Fibroblast of skin of right biceps (primary cell): Measurements from ENCODE around the gene SPEM2.
A peak's percentile ranks its signal among the peaks of the same experiment; 100 is the strongest.

Experiments
- DNase-seq: peaks from one replicate; pipeline ENCODE4 v3.0.0-alpha.2; 2013

SPEM2 gene

DNA sequence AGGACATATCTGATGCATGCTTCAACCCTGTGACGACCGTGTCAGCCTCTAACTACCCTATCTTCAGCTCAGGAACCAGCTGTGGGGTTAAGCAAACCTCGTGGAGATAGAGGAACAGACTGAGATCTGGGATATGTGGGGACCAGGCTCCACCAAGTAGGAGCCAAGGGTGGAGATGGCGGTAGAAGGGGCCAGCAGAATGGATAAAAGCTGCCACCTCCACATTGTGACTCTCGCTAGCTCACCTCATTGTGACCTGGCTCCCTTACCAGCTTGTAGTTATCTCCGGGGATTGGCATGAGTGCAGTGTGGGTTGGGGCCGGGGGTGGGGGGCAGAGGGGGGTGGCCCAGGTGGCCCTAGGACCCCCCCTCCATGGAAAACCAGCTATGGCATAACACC, at the start of gene SPEM2:
SPEM2 (plus strand) TSS at position 301 of the 400 bp plus-strand sequence; CDS start at position 374, 73 bp downstream.
- no peak for DNase-seq

DNA sequence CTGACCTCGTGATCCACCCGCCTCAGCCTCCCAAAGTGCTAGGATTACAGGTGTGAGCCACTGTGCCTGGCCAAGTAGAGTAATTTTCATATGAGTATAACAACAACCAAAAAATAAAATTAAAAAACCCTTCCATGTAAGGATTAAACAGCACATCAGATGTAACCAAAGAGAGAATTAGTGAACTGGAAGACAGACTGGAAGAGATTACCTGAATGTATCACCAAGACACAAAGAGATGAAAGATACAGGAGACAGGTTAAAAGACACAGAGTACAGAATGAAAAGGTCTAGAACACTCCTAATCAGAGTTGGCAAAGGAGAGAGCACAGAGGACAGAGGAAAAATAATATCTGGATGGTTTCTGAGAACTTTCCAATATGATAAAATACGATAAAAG, 46.3 kb upstream of the SPEM2 start:
- DNase-seq, result no peak

DNA sequence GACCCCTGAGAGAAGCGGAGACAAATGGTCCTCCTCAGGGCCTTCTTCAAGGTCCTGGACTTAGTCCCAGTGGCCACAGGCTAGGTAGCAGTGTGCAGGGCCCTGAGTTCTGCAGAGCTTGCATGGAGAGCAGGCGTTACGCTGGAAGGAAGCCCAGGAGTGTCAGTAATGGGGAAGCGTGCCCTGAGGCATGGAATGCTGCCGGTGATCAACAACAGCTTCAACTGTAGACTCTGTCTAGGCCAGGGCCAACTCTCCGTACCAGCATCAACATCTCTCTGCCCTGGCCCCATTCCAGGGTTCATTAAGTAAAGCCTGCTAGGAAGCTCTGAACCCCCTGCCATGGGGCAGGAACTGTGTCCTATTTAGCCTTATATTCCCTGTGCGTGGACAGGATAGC, 45.1 kb upstream of the SPEM2 start:
- peak; percentile 27 for DNase-seq

DNA sequence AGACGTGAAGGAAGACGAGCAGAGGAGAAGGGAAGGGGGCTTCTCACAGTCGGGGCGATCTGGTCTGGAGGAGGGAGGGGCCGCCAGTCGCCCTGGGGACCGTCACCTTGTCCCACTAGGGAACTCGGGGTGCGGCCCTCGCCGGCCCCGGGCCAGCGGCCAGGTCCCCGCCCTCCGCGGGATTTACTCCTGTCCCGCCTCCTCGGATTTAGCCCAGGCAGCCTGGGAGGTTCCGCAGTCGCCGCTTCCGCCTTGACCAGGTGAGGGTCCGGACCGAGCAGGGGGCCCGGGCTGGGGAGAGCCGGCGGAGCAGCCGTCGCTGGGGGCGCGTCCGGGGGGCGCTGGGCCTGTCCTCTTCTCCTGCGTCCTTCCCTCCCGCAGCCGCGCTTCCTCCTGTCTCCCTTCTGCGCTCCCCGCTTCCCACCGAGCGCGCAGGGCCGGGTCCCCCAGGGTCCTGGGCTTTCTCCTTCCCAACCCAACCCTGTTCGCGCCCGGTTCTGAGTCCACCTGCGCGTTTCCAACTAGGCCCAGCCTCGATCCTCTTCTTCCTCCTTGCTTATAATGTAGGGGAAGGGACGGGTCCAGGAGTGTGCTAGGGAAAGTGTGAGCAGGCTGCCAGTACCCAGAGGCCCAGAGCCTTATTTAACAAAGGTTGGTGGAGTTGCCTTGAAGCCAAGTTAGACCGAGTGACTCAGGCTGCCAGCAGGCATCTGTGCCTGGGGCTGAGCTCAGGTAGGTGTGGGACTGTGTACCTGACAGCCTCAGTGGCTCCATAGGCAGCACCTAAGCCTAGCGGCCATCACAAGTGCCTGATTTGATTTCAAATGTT, 44.3 kb upstream of the SPEM2 start, which contains the start of gene TNK1:
TNK1 (plus strand) TSS at position 235 of the 829 bp plus-strand sequence. CDS start 1,838 bp downstream, outside the sequence.
- DNase-seq, result no peak

DNA sequence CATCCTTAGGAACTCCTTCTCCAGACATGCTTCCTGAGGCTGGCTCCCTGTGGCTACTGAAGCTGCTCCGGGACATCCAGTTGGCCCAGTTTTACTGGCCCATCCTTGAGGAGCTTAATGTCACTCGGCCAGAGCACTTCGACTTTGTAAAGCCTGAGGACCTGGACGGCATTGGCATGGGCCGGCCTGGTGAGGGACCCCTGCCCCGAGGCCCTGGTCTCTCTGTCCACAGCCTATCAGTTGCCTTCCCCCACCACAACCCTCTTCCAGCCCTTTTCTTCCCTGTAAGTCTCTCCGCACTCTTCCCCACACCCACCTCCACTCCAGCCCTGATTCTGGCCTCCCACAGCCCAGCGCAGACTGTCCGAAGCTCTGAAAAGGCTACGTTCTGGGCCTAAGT, 42.5 kb upstream of the SPEM2 start:
- DNase-seq, result no peak

DNA sequence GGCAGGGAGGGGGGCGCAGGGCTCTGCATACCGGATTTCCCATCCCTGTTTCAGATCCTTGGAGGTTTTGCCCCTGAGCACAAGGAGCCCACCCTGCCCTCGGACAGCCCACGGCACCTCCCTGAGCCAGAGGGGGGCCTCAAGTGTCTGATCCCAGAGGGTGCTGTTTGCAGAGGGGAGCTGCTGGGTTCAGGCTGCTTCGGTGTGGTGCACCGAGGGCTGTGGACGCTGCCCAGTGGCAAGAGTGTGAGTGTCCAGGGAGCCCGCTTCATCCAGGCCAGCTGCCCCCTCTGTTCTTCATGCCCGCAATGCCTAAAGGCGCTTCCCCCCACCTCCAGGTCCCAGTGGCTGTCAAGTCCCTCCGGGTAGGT, 42.1 kb upstream of the SPEM2 start:
- DNase-seq, result no peak

- DNase-seq, result peak; percentile 31
These were observed 41.5 kb upstream of the SPEM2 start for GRCh38 chr17:7383742-7384488.

GRCh38 chr17:7384489-7385081, 40.8 kb upstream of the SPEM2 start:
- no peak for DNase-seq

GRCh38 chr17:7388856-7389255, 36.6 kb upstream of the SPEM2 start:
- no peak for DNase-seq

DNA sequence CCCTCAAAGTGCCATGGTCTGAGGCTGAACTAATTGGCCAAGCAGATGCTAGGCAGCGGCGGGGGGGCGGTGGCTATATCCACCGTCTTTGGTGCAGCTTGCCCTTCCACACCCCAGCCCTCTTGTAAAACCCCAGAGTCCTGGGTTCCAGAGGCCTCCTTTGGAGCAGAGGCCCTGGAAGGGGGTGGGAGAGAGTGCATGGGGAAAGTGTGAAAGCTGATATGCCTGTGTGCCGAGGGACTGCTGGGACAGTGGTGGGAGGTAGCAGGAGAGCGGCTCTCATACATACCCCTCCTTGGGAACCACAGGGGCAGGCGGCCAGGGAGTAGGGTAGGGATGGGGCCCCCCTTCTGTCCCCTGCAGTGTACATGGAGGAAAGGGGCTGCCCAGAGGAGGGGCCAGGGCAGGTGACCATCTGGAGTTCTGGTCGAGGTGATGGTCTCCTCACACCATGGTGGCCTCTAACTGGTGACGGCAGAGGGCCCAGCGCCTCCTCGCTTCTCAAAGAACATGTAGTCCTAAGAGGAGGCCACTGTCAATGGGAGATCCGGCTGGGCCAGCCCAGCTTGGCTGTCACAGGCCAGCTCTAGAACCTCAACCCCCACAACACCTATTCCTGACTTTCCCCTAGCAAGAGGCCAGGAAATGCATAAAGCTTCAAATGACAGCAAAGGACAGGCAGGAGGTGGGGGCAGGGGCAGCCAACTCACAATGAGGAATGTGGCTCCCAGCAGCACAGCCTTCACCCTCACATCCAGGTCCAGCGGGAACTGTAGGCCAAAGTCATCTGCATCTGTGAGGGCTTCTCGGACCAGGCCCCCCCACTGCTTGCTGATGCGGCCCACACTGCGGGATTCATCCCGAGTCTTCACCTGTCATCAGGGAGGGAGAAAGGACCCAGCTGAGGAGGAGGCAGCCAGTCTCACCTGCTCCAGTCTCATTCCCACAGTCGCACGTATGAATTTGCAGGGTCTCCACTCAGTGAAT, 35.2 kb upstream of the SPEM2 start:
- no peak for DNase-seq

DNA sequence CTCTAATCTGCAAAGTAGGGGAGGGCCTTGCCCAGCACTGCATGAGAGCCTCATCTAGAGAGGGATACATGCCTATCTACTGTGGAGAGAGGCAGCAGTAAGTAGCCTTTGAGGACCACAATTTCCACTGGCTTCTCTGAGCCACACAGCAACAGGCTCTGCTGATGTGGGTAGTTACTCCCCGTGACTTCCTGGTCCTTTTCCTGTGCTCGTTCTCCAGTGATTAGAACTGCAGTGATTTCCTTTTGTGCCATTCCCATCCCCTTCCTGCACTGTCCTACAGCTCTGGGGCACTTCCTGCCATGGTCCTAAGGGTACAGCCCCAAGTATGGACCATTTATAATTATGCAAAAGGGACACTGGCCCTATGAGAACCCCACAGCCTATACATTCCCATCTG, 34.1 kb upstream of the SPEM2 start:
- DNase-seq, result no peak

DNA sequence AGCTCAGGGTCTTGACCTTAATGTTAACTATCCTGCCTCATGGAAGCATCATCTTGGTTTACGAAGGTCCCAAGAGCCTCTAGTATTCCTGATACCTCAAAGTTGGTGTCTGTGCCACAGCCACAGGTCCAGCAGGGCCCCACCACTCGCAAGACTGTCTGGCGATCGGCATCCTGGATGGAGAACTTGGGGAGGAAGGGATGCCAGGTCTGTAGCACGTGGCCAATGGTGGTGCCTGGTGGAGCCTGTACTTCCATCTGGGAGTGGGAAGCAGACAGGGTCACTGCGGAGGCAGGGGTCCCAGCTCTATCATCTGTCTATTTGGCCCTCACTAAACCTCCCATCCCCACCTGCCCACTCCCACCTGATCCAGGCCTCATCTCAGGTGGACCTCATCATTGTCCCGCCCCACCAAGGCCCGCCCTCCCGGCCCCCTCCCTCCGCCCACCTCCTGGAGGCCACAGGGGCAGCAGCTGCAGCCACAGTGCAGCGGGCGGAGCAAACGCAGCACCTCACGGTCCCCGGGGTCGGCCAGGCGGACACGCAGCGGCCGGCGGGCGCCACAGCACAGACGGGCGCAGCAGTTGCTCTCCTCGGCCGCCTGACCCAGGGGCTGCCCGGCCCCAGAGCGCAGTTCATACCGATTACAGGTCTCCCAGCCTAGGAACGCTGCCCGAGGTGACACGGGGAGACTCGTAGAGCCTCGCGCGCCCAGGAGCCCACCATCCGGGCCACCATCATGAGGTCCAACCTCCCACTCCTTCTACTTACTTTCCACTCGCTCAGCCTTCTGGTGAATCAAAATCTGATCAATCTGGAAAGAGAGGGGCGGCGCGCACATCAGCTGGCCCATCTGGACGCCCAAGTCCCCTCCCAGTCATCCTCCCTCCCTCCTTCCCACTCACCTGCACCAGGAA, 32.5 kb upstream of the SPEM2 start:
- no peak for DNase-seq

DNA sequence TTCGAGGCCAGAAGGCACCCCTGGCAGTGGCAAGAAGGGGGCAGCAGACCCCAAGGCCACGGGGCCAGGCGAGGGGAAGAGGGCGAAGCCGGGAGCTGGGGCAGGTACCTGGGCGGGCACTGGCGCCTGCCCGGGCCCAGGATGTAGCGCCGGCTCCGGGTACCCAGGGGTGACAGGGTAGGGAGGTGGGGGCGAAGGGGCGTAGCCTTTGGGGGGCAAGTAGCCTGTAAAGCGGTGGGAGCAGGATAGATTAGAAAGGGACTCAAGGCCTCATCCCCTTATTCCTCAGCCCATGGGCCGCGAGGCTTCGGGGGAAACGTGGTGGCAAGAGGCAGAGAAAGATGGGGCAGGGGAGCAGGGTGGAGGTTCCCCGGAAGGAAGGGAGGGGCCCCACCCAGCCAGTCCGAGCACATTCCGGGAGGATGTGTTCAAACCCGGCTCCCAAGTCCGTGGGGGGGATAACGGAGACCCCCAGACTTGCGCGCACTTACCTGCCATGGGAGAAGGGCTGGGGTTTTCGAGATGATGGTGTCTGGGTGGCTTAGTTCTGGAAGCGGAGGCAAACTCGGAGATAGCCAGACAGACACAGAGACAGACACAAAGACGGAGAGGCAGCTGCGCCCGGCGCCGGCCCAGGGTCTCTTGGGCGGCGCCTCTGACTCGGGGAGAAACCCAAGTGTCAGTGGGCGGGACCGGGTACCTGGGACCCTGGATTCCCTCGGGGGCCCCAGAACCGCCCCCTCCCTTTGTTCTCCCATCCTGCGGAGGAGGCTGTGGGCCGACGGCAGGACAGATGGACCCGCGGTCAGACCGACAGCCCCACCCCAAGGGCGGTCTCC, 31.6 kb upstream of the SPEM2 start:
- peak; percentile 22 for DNase-seq

- peak; percentile 85 for DNase-seq
These were observed 30.8 kb upstream of the SPEM2 start, which contains the start of gene PLSCR3 for GRCh38 chr17:7394452-7395191. Gene PLSCR3 (minus strand): TSS chr17:7394525. CDS start chr17:7394110, 415 bp downstream.

- DNase-seq, result no peak
These were observed 29.3 kb upstream of the SPEM2 start for GRCh38 chr17:7396147-7396546.

DNA sequence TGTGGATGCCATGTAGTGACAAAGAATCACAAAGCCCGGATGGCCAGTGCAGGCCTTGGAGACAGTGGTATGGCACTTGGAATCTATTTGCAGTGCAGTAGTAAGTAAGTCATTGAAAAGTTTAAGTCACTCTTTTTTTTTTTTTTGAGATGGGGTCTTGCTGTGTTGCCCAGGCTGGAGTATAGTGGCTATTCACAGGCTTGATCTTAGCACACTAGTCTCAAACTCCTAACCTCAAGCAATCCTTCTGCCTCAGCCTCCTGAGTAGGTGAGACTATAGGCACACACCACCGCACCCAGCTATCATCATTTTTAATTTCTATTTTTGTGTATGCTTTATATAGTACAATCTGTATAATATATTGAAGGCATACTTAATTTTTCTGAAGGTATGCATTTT, 26.8 kb upstream of the SPEM2 start:
- no peak for DNase-seq

GRCh38 chr17:7403043-7403726, 22.2 kb upstream of the SPEM2 start:
- DNase-seq, result no peak

DNA sequence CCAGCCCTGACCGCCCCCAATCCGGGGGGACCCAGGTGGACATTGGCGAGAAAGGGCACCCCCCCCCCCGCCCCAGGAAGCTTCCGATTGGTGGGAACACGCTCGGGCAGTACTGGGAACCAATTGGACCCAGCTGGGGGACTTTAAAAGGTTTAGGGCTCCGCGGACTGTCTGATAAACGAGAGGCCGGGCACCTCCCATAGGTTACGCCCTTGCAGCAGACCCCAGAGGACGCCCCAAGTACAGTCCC, 21.8 kb upstream of the SPEM2 start:
- no peak for DNase-seq
